Pericardium fibroblast (primary cell): ENCODE data around the gene LCE5A. TPM values are rescaled to one million over a fixed set of nuclear protein-coding genes. Genes with fewer than 3 reads are reported as not detected.

Experiments used
- total RNA-seq: library from RNA; depleted of rRNA; stranded (reverse); fragments of >200 nt; gene quantifications from 2 replicates; pipeline ENCODE4 v1.2.3, GENCODE V29; 2015

LCE5A gene, protein sequence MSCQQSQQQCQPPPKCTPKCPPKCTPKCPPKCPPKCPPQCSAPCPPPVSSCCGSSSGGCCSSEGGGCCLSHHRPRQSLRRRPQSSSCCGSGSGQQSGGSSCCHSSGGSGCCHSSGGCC
- total RNA-seq: not detected in 2 replicates

DNA sequence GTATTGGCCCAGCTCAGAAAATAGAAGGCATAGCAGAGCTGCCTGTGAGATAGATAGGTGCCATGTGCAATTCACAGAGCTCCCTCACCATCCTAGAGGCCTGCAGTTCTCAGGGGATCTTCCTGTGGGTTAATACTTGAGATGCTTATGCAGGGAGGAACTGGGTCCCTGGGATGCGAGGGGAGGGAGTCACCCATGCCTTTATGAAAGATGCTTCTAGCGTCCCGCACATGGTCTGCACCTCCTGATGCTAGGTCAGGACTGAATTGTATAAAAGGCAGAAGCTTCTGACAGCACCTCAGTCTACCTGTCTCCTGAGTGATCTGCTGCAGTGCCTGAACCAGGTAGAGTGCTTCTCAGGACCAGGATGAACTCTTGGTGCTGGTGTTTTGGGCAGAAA is at the start of gene LCE5A:
TSS of gene LCE5A (plus strand) at position 301 of the 400 bp plus-strand sequence. CDS start 732 bp downstream, outside the sequence.

Other genes starting within 250 kb of the LCE5A start
- not detected in 2 replicates for gene FLG, start 185.6 kb upstream of the LCE5A start, total RNA-seq
- not detected in 2 replicates for gene FLG2, start 150.8 kb upstream of the LCE5A start, total RNA-seq
- not detected in 2 replicates for gene CRNN, start 96.5 kb upstream of the LCE5A start, total RNA-seq
- gene CRCT1, start 3.7 kb downstream of the LCE5A start, total RNA-seq: not detected in 2 replicates
- not detected in 2 replicates for gene LCE3E, start 56.0 kb downstream of the LCE5A start, total RNA-seq
- gene LCE3D, start 69.7 kb downstream of the LCE5A start, total RNA-seq: not detected in 2 replicates
- gene LCE3C, start 89.4 kb downstream of the LCE5A start, total RNA-seq: not detected in 2 replicates
- not detected in 2 replicates for gene LCE3B, start 103.0 kb downstream of the LCE5A start, total RNA-seq
- not detected in 2 replicates for gene LCE3A, start 112.3 kb downstream of the LCE5A start, total RNA-seq
- not detected in 2 replicates for gene LCE2D, start 152.6 kb downstream of the LCE5A start, total RNA-seq
- gene LCE2C, start 164.5 kb downstream of the LCE5A start, total RNA-seq: not detected in 2 replicates
- gene LCE2B, start 175.3 kb downstream of the LCE5A start, total RNA-seq: not detected in 2 replicates
- gene LCE2A, start 187.5 kb downstream of the LCE5A start, total RNA-seq: not detected in 2 replicates
- not detected in 2 replicates for gene LCE4A, start 197.4 kb downstream of the LCE5A start, total RNA-seq
- gene KPRP, start 247.2 kb downstream of the LCE5A start, total RNA-seq: not detected in 2 replicates